GM20000 (cell line): ENCODE measurements around the gene PSMD1.

ENCODE experiments used
- DNase-seq: peaks from one replicate; pipeline ENCODE4 v3.0.0; 2012; ENCODE audit warnings: low spot score
- TF ChIP-seq, protein P1 (sequence below): IDR thresholded peaks from 2 replicates; pipeline ENCODE4 v1.5.1; 2012; ENCODE audit warnings: mild to moderate bottlenecking, control low read depth; ENCODE audit errors: extremely low read depth, missing control alignments

PSMD1 gene

DNA sequence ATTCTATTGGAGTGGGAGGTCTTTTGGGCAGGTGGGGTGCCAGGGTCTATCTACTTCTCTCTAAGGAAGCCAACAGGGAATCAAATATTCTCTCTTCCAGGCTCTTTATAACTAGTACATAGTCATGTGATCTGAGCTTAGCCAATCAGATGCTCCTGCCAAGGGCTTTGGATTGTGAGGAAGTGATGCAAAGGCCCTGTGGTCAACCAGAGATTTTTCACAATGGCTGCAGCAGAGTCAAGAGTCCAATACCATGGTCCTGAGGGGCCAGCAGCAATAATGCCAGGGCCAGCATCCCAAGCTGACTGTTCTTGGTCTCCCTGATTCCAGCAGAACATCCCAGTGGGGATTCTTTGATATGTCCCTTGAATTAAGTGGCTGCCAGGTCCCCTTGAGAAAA is 27.8 kb upstream of the PSMD1 start:
- TF ChIP-seq, protein P1, sequence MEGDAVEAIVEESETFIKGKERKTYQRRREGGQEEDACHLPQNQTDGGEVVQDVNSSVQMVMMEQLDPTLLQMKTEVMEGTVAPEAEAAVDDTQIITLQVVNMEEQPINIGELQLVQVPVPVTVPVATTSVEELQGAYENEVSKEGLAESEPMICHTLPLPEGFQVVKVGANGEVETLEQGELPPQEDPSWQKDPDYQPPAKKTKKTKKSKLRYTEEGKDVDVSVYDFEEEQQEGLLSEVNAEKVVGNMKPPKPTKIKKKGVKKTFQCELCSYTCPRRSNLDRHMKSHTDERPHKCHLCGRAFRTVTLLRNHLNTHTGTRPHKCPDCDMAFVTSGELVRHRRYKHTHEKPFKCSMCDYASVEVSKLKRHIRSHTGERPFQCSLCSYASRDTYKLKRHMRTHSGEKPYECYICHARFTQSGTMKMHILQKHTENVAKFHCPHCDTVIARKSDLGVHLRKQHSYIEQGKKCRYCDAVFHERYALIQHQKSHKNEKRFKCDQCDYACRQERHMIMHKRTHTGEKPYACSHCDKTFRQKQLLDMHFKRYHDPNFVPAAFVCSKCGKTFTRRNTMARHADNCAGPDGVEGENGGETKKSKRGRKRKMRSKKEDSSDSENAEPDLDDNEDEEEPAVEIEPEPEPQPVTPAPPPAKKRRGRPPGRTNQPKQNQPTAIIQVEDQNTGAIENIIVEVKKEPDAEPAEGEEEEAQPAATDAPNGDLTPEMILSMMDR, result no peak
- no peak for DNase-seq

DNA sequence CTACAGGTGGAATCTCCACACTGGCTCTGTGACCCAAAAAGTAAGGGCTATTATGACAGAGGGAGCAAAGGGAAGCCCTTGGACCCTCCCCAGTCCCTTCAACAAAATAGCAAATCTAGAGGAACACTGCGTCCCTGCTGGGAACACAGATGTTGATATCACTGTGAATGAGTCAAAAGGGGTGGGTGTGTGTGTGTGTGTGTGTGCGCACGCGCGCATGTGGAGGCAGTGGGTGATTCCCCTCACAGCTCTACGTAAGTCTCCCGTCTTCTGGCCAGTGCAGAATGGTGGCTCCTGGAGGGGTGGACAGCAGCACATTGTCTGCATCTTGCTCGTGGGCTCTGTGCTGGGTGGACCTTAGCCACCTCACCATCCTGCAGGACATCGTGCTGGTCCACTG is 27.1 kb upstream of the PSMD1 start:
- TF ChIP-seq, protein P1, result no peak
- DNase-seq, result no peak

DNA sequence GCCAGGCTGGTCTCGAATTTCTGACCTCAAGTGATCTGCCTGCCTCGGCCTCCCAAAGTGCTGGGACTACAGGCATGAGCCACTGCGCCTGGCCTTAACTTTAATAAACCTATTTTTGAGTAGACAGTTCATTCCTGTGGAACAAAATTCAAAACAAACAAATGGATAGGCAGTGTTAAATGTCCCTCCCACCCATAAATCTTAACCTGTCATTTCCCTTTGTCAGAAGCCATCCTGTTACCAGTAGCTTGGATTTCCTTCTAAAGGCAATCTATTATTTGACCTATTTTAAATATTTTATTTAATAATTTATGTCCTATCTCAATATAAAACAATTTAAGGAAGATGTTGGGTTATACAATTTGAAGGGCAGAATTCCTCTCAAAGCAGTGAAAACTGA is 25.9 kb upstream of the PSMD1 start:
- DNase-seq, result no peak
- TF ChIP-seq, protein P1, result no peak

DNA sequence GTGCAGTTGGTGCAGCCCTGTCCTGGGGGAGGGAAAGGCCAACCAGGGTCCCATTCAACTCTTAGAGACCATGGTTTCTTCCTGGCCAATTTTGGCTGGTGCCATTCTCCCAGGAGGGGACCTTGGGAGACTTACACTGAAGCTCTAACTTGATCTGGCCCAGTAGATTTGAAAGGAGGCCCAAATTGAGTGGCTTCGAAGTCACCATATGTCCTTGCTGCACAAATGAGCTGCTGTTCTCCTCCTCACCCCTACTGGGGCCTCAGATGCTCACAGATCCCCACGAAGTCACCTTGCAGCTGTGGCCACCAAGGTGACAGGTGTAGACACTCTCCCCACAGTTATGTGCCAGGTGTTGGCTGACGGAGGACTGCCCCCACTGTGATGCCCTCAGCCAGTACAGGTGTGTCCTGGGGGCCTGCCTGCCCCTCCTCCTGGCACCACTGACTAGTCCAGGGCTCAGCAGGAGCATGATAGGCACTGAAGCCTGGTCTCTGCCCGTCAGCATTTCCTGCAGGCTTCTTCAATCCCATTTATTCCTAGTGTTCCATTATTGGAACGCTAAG is 24.0 kb upstream of the PSMD1 start:
- DNase-seq, result no peak
- TF ChIP-seq, protein P1, result no peak

DNA sequence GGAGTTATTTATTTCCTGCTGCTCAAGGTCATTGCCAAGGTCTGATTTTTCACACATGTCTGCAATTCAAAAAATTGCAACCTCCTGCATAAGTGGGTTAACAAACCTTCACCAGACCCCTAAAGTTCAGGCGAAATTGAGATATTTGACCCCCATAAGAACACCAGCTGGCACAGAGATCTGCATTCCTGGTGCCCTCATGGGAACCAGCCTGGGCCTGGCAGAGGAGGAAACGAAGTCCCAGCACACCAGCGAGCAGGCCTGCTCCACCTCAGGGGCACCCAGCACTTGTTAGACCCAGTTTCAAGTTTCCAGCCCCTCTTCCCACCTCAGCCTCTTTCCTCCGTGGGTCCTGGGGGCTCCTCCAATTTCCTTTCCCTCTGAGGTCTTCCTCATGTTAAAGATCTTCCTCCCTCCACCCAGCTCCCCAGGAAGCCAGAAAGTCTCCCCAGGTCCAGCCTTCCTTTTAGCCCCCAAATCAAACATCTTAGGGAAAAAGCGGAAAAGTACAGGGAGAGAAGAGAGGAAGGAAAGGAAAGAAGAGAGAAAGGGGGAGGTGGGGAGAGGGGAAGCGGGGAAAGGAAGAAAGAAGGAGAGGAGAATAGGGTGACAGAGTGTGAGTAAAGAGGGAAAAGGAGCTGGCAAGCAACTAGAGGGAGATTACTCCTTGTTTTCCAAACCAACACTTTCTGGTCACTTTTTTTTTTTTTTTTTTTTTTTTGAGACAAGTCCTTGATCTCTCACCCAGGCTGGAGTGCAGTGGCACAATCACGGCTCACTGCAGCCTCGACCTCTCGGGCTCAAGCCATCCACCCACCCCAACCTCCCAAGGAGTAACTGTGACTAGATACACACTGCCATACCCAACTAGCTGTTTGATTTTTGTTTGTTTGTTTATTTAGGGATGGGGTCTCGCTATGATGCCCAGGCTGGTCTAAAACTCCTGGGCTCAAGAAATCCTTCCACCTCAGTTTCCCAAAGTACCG is 23.2 kb upstream of the PSMD1 start:
- TF ChIP-seq, protein P1, result no peak

DNA sequence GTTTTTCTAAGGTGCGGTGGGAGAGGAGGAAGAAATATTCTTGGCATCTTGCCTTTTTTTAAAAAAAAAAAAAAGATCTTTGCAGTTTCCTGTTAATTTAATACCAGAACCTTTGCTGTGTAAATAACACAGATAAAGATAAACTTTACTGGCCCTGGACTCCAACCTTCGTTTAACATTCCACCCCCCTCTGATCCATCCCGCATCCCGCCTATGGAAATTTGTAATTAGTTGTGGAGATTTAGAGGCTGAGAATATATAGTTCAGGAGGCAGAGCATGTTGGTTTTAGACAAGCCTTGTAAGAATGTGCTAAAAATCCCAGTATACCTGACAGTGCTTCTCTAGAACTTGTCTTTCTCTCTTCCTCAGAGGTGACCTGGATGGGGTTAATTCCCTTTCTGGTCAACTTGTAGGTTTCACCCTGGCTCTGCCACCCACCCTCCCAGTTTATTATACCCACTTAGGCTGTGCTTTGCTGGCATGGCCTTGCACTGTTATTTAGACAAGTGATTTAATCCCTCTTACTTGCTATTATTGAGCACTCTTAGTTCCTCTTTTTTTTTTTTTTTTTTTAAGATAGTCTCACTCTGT is 22.3 kb upstream of the PSMD1 start:
- TF ChIP-seq, protein P1, result no peak

More for the DNA sequence above, 23.2 kb upstream of the PSMD1 start:
- no peak for DNase-seq

DNA sequence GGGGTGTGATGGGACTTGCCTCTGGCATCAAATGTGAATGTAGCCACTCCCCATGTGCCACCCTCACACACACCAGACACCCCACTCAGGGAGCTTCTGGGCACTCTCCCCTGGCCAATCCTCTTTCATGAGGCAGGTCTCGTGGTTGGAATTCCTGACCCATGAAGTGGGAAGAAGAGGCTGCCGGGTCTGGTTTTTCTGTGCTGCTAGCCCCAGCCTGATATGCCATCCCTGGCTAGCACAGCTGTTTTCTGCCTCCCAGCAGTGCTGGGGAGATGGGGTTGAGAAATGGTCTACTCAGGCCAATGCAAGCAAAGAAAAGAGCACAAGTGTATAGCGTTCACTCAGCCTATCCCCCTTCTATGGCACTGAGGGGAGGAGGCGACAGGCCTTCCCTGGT is 20.5 kb upstream of the PSMD1 start:
- DNase-seq, result no peak
- TF ChIP-seq, protein P1, result no peak

More for the DNA sequence above, 22.3 kb upstream of the PSMD1 start:
- peak; percentile 43 for DNase-seq
